WTC11 (cell line): ENCODE results near the gene CDK18. TPM values are rescaled to one million over a fixed set of nuclear protein-coding genes. Genes with fewer than 3 reads are reported as not detected.

ENCODE experiments used
- ATAC-seq: fragments of 200-7000 bp; cut with Tn5 transposase; 2 replicates; pipeline ENCODE4 v1.10.0; 2021; ENCODE audit warnings: mild to moderate bottlenecking, moderate library complexity
- CTCF ChIA-PET: fragments of 300-600 bp; sonication (Branson Sonifier 250); formaldehyde crosslinking; loops from one replicate; lab custom pipeline; 2021; ENCODE audit warnings: antibody characterized with exemption; lab: Charles Lee
- POLR2A ChIA-PET: fragments of 350-600 bp; sonication (Branson Sonifier 250); formaldehyde crosslinking; loops from one replicate; lab custom pipeline; 2021; ENCODE audit warnings: antibody characterized with exemption; lab: Charles Lee
- DNase-seq: peaks from one replicate; pipeline ENCODE4 v3.0.0; 2021; ENCODE audit warnings: low spot score
- H3K27ac Mint-ChIP-seq: 2 replicates; pipeline ENCODE4 v1.8.0; 2021; ENCODE audit warnings: mixed read lengths
- H3K27me3 Mint-ChIP-seq: 2 replicates; pipeline ENCODE4 v1.8.0; 2021; ENCODE audit warnings: low read depth, mild to moderate bottlenecking, moderate library complexity, mixed read lengths
- H3K36me3 Mint-ChIP-seq: 2 replicates; pipeline ENCODE4 v1.8.0; 2021; ENCODE audit warnings: mixed read lengths
- H3K4me1 Mint-ChIP-seq: 2 replicates; pipeline ENCODE4 v1.8.0; 2022; ENCODE audit warnings: mixed read lengths
- H3K4me3 Mint-ChIP-seq: 2 replicates; pipeline ENCODE4 v1.8.0; 2021; ENCODE audit warnings: mild to moderate bottlenecking, moderate library complexity, mixed read lengths
- H3K9me3 Mint-ChIP-seq: 2 replicates; pipeline ENCODE4 v1.8.0; 2021; ENCODE audit warnings: mixed read lengths
- ARID4B ChIP-seq: sonication (generic); formaldehyde crosslinking; IDR thresholded peaks from 2 replicates; pipeline ENCODE4 v1.8.0; 2023; ENCODE audit warnings: missing genetic modification reagents, mild to moderate bottlenecking, borderline replicate concordance
- CREM ChIP-seq: sonication (generic); formaldehyde crosslinking; IDR thresholded peaks from 2 replicates; pipeline ENCODE4 v1.8.1; 2022; ENCODE audit warnings: mild to moderate bottlenecking, missing genetic modification reagents, moderate library complexity
- FOXP1 ChIP-seq: sonication (generic); formaldehyde crosslinking; IDR thresholded peaks from 2 replicates; pipeline ENCODE4 v1.8.0; 2022; ENCODE audit warnings: missing genetic modification reagents, mild to moderate bottlenecking, moderate library complexity, borderline replicate concordance
- FOXP4 ChIP-seq: sonication (generic); formaldehyde crosslinking; IDR thresholded peaks from 2 replicates; pipeline ENCODE4 v1.8.0; 2022; ENCODE audit warnings: mild to moderate bottlenecking, missing genetic modification reagents
- GTF2I ChIP-seq: fragments of 250-450 bp; sonication (Bioruptor Pico); conservative IDR thresholded peaks from 2 replicates; pipeline ENCODE4 v1.4.0; 2021; ENCODE audit warnings: mild to moderate bottlenecking
- NFATC4 ChIP-seq: fragments of 250-450 bp; sonication (Bioruptor Pico); IDR thresholded peaks from 2 replicates; pipeline ENCODE4 v1.9.0; 2021; ENCODE audit warnings: mild to moderate bottlenecking
- SOX15 ChIP-seq: fragments of 250-450 bp; sonication (Bioruptor Pico); IDR thresholded peaks from 2 replicates; pipeline ENCODE4 v1.9.0; 2021; ENCODE audit warnings: mild to moderate bottlenecking
- SP1 ChIP-seq: sonication (generic); formaldehyde crosslinking; conservative IDR thresholded peaks from 2 replicates; pipeline ENCODE4 v1.8.1; 2022; ENCODE audit warnings: missing genetic modification reagents
- TEAD1 ChIP-seq: sonication (generic); formaldehyde crosslinking; IDR thresholded peaks from 2 replicates; pipeline ENCODE4 v1.8.0; 2022; ENCODE audit warnings: mild to moderate bottlenecking, missing genetic modification reagents
- ZBTB21 ChIP-seq: sonication (generic); formaldehyde crosslinking; IDR thresholded peaks from 2 replicates; pipeline ENCODE4 v1.8.1; 2023; ENCODE audit warnings: mild to moderate bottlenecking, missing genetic modification reagents, borderline replicate concordance
- ZNF121 ChIP-seq: sonication (generic); formaldehyde crosslinking; IDR thresholded peaks from 2 replicates; pipeline ENCODE4 v1.8.0; 2023; ENCODE audit warnings: missing genetic modification reagents
- ZNF281 ChIP-seq: sonication (generic); formaldehyde crosslinking; IDR thresholded peaks from 2 replicates; pipeline ENCODE4 v1.8.0; 2023; ENCODE audit warnings: mild to moderate bottlenecking, missing genetic modification reagents
- ZNF423 ChIP-seq: fragments of 250-450 bp; sonication (Bioruptor Pico); IDR thresholded peaks from 2 replicates; pipeline ENCODE4 v2.1.2; 2022; ENCODE audit warnings: mild to moderate bottlenecking, moderate library complexity
- ZSCAN18 ChIP-seq: fragments of 250-450 bp; sonication (Bioruptor Pico); IDR thresholded peaks from 2 replicates; pipeline ENCODE4 v2.1.2; 2022; ENCODE audit warnings: mild to moderate bottlenecking, moderate library complexity
- total RNA-seq: library from RNA; stranded (reverse); gene quantifications from 3 replicates; pipeline ENCODE4 v1.2.3, GENCODE V29; 2021
- TF ChIP-seq, protein P1 (sequence below): fragments of 250-450 bp; sonication (Bioruptor Pico); IDR thresholded peaks from 2 replicates; pipeline ENCODE4 v1.9.0; 2021; ENCODE audit warnings: mild to moderate bottlenecking

The CDK18 gene
- total RNA-seq, 1 experiment from 2014 or later: 71.9 TPM

DNA sequence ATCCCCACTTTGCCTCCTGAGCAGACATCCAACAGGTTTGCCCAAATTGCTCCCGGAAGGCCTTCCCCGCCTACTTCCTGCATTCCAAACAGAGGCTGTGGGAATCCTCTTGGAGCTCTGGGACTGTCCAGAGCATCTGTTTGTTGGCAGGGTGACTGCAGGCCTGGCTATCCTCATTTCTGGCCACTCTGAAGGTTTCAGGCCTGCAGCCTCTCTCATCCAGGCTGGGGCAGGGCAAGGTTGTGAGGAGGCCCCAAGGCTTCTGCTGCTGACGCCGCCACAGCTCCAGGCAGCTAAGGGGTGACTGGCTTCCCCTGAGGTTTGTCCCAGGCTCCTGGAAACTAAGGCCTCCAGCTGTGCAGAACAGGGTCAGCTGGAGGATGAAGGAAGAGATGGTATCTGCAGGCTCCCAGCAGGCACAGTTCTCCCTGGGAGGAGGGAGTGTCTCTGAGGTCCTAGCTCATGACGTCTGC, 11.3 kb downstream of the CDK18 start:
- POLR2A ChIA-PET: interaction anchor here (0.9 kb wide), 1 partner anchor 11 kb away, joined by 3 read pairs; the partner anchor contains the start of gene CDK18
- H3K27ac Mint-ChIP-seq: no peak overlapping the region
- peak; percentile 50 for ATAC-seq

GRCh38 chr1:205516362-205516761, 11.9 kb downstream of the CDK18 start:
- ChIA-PET POLR2A (interaction anchor here (0.9 kb wide), 1 partner anchor 12 kb away, joined by 3 read pairs; the partner anchor contains the start of gene CDK18), CTCF (interaction anchor here (0.8 to 4.7 kb wide), 8 partner anchors 7 to 181 kb away, joined by 3 to 56 read pairs (median 10); no protein-coding TSS in a partner anchor)
- TF ChIP-seq ARID4B (CRISPR knock-in tag) (no peak), ZSCAN18 (CRISPR knock-in tag) (no peak), ZBTB21 (no peak), TEAD1 (CRISPR knock-in tag) (no peak), FOXP1 (CRISPR knock-in tag) (no peak), GTF2I (CRISPR knock-in tag) (no peak), SOX15 (no peak), ZNF281 (CRISPR knock-in tag) (no peak), NFATC4 (CRISPR knock-in tag) (no peak)
- TF ChIP-seq, protein P1, sequence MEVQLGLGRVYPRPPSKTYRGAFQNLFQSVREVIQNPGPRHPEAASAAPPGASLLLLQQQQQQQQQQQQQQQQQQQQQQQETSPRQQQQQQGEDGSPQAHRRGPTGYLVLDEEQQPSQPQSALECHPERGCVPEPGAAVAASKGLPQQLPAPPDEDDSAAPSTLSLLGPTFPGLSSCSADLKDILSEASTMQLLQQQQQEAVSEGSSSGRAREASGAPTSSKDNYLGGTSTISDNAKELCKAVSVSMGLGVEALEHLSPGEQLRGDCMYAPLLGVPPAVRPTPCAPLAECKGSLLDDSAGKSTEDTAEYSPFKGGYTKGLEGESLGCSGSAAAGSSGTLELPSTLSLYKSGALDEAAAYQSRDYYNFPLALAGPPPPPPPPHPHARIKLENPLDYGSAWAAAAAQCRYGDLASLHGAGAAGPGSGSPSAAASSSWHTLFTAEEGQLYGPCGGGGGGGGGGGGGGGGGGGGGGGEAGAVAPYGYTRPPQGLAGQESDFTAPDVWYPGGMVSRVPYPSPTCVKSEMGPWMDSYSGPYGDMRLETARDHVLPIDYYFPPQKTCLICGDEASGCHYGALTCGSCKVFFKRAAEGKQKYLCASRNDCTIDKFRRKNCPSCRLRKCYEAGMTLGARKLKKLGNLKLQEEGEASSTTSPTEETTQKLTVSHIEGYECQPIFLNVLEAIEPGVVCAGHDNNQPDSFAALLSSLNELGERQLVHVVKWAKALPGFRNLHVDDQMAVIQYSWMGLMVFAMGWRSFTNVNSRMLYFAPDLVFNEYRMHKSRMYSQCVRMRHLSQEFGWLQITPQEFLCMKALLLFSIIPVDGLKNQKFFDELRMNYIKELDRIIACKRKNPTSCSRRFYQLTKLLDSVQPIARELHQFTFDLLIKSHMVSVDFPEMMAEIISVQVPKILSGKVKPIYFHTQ (CRISPR knock-in tag): no peak
- Mint-ChIP-seq H3K4me1 (peaks cover 78% of the 10 kb centered on the region), H3K27ac (0 out of 2 replicates have a peak overlapping the region, but pooled peaks have one; percentile 32), H3K36me3 (0 out of 2 replicates have a peak, but pooled peaks cover 3% of the 10 kb centered on the region), H3K27me3 (no peaks in the 10 kb centered on the region; the same call in 1 of the 2 replicates), H3K4me3 (no peak overlapping the region), H3K9me3 (no peaks in the 10 kb centered on the region)
- DNase-seq (no peak), ATAC-seq (no peak)

More for the DNA sequence above, 11.3 kb downstream of the CDK18 start:
- CTCF ChIA-PET: interaction anchor here (0.8 to 4.7 kb wide), 8 partner anchors 8 to 180 kb away, joined by 3 to 56 read pairs (median 10); no protein-coding TSS in a partner anchor
- Mint-ChIP-seq H3K4me1 (peaks cover 77% of the 10 kb centered on the region), H3K9me3 (no peaks in the 10 kb centered on the region), H3K27me3 (no peaks in the 10 kb centered on the region; the same call in 1 of the 2 replicates), H3K36me3 (0 out of 2 replicates have a peak, but pooled peaks cover 3% of the 10 kb centered on the region), H3K4me3 (no peak overlapping the region)
- peak; percentile 3; the same call in 1 of the 2 replicates for TF ChIP-seq ZNF121
- TF ChIP-seq FOXP4 (CRISPR knock-in tag): no peak
- TF ChIP-seq CREM (CRISPR knock-in tag): no peak
- no peak for TF ChIP-seq SP1 (CRISPR knock-in tag)
- 0 out of 2 replicates have a peak, but pooled peaks have one; percentile 8 for TF ChIP-seq ZNF423 (CRISPR knock-in tag)
- DNase-seq: no peak
